Erythroblast (primary cell): ENCODE data around the gene PIP5K1C.

ENCODE experiments used
- GATA1 ChIP-seq: IDR thresholded peaks from 2 replicates; pipeline ENCODE4 v1.6.1; 2011; ENCODE audit warnings: low read depth, mild to moderate bottlenecking, control low read depth, low read length, moderate library complexity
- POLR2A ChIP-seq: IDR thresholded peaks from 2 replicates; pipeline ENCODE4 v1.6.1; 2011; ENCODE audit warnings: mild to moderate bottlenecking, low read length

GRCh38 chr19:3691726-3692125, 8.5 kb downstream of the PIP5K1C start:
- TF ChIP-seq POLR2A: no peak
- no peak for TF ChIP-seq GATA1
